ENCODE data around the gene GAB4.

- TF ChIP-seq BCL11A (IDR thresholded peaks at IDR 0.05; ENCODE audit: low read depth in 2 of 2, low read length in 2 of 2), result no peak
- no peak for TF ChIP-seq POLR2A (IDR thresholded peaks at IDR 0.05; ENCODE audit: control extremely low read depth in 1 of 2, low read depth in 2 of 2, low read length in 2 of 2)
- no peak for TF ChIP-seq CTCF (IDR thresholded peaks at IDR 0.05; ENCODE audit: control extremely low read depth in 1 of 3, insufficient read depth in 1 of 3, low read depth in 1 of 3, low read length in 3 of 3)
- TF ChIP-seq EZH2 (IDR thresholded peaks at IDR 0.05; ENCODE audit: low read depth, low read length, severe bottlenecking), result no peak
- no peak for TF ChIP-seq EP300 (IDR thresholded peaks at IDR 0.05; ENCODE audit: borderline replicate concordance in 1 of 2, low read depth in 2 of 2, low read length in 2 of 2)
- TF ChIP-seq FOSL1 (IDR thresholded peaks at IDR 0.05; ENCODE audit: insufficient read depth, low read depth, low read length), result no peak
- TF ChIP-seq USF2 (IDR thresholded peaks at IDR 0.05; ENCODE audit: low read length), result no peak
- TF ChIP-seq CHD2 (IDR thresholded peaks at IDR 0.05; ENCODE audit: low read length), result no peak
- no peak for TF ChIP-seq SP2 (IDR thresholded peaks at IDR 0.05; ENCODE audit: low read length)
- TF ChIP-seq HDAC2 (IDR thresholded peaks at IDR 0.05; ENCODE audit: borderline replicate concordance in 1 of 2, low read depth in 2 of 2, low read length in 2 of 2), result no peak
- TF ChIP-seq TEAD4 (IDR thresholded peaks at IDR 0.05; ENCODE audit: low read depth, low read length), result no peak
Observed at GRCh38 chr22:17043521-17043920, 35.5 kb upstream of the GAB4 start.

Data from H1 (cell line).